Fibroblast of lung (primary cell): Measurements from ENCODE around the gene ZNF385B.

Source experiments
- CTCF ChIP-seq, 2 donors: IDR thresholded peaks in 1 of 2; conservative IDR thresholded peaks in 1 of 2; 1 replicate in 1 of 2; 2 replicates in 1 of 2; pipeline ENCODE4 v1.5.1; 2011 to 2012; ENCODE audit warnings: low read length in 2 of 2, control low read depth in 1 of 2, inconsistent platforms in 1 of 2, low read depth in 1 of 2, mild to moderate bottlenecking in 1 of 2
- EZH2 ChIP-seq: IDR thresholded peaks from 2 replicates; pipeline ENCODE4 v1.5.1; 2012; ENCODE audit warnings: low read length, control low read depth, mild to moderate bottlenecking; ENCODE audit errors: missing control alignments

GRCh38 chr2:179800776-179801175, 60.6 kb downstream of the ZNF385B start:
- TF ChIP-seq CTCF (conservative IDR thresholded peaks at IDR 0.05 in 1 of 2, IDR thresholded peaks at IDR 0.05 in 1 of 2; ENCODE audit: low read depth in 1 of 2, low read length in 2 of 2) (no peak), EZH2 (no peak)
